Measurements from ENCODE around the gene PSMB7.
A peak's percentile ranks its signal among the peaks of the same experiment; 100 is the strongest.

The PSMB7 gene

DNA sequence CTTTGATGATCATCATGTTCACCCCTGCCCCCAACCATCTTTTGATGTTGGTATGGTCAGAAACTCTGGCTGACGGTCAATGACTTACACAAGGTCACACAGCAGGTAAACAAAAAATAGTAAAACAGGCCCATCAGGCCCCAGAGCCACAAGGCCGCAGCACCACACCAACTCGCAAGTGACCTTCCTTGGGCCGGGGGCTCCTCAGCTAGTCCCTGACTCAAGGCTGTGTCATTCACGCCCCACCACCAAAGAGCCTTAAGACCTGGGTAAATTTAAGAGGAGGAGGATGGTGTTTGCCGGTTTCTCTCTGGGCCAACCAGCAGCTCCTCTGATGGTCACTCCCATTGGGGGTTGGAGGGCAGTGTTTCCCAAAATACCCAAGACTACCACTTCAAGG lies 55.8 kb downstream of the PSMB7 start:
- H3K4me3 ChIP-seq (replicated peaks; ENCODE audit: low read depth, low read length): no peak overlapping the region
- DNase-seq (ENCODE audit: low read depth): no peak
- TF ChIP-seq CTCF (IDR thresholded peaks at IDR 0.05; ENCODE audit: low read length, missing control alignments): no peak

DNA sequence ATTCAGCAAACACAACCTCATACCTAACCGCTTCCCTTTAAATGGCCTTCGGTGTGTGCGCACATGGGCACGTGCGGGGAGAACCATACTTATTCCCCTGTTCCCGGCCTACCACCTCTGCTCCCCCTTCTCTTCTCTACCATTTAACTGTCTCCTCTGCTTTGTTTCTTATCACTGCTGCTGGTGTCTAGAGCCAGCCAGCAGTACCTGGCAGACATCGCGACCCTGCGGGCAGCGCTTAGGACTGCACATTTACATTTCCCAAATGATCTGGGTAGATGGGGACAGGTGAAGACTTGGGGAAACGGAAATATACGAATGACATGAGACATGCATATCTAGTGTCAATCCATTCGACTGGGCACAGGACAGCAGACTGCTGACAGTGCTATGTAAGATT lies 56.6 kb downstream of the PSMB7 start:
- TF ChIP-seq CTCF (IDR thresholded peaks at IDR 0.05; ENCODE audit: low read length, missing control alignments): no peak
- no peak overlapping the region for H3K4me3 ChIP-seq (replicated peaks; ENCODE audit: low read depth, low read length)
- DNase-seq (ENCODE audit: low read depth): no peak

DNA sequence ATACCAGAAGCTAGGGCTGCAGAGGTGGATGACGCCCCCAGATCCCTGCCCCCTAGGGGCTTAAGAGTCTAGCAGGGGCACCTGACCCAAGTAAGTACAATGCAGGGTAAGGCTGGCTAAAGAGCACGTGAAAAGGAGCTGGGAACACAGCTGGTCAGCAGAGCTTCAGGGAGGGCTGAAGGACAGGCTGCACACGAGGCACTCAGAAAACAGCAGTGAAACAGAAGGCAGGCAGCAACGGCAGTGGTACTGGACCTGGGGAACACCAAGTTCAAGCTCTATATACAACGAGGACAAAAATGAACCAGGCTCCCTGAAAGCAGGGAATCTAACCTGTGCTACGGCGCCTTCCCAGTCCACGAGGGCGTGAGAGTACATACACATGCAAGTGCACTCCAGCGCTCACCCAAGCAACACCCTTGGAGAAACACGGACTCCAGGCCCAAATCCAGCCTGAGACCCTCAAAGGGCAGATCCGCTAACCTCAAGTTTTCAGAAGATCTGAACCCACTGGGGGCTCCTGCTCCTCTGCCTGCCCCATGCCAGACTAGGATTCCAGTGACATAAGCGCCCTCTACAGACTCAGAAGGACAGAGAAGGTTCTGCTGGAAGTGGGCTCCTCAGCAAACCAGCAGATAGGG lies 57.4 kb downstream of the PSMB7 start:
- TF ChIP-seq CTCF (IDR thresholded peaks at IDR 0.05; ENCODE audit: low read length, missing control alignments): peak; percentile 13
- no peak for DNase-seq (ENCODE audit: low read depth)
- H3K4me3 ChIP-seq (replicated peaks; ENCODE audit: low read depth, low read length): no peak overlapping the region

- no peak for DNase-seq (ENCODE audit: low read depth)
- no peak overlapping the region for H3K4me3 ChIP-seq (replicated peaks; ENCODE audit: low read depth, low read length)
Measured at GRCh38 chr9:124356745-124357390, 58.4 kb downstream of the PSMB7 start.

GRCh38 chr9:124355941-124356744 lies 59.1 kb downstream of the PSMB7 start:
- TF ChIP-seq CTCF (IDR thresholded peaks at IDR 0.05; ENCODE audit: low read length, missing control alignments): no peak
- DNase-seq (ENCODE audit: low read depth): no peak
- H3K4me3 ChIP-seq (replicated peaks; ENCODE audit: low read depth, low read length): no peak overlapping the region

More at GRCh38 chr9:124356745-124357390, 58.4 kb downstream of the PSMB7 start:
- TF ChIP-seq CTCF (IDR thresholded peaks at IDR 0.05; ENCODE audit: low read length, missing control alignments): no peak

DNA sequence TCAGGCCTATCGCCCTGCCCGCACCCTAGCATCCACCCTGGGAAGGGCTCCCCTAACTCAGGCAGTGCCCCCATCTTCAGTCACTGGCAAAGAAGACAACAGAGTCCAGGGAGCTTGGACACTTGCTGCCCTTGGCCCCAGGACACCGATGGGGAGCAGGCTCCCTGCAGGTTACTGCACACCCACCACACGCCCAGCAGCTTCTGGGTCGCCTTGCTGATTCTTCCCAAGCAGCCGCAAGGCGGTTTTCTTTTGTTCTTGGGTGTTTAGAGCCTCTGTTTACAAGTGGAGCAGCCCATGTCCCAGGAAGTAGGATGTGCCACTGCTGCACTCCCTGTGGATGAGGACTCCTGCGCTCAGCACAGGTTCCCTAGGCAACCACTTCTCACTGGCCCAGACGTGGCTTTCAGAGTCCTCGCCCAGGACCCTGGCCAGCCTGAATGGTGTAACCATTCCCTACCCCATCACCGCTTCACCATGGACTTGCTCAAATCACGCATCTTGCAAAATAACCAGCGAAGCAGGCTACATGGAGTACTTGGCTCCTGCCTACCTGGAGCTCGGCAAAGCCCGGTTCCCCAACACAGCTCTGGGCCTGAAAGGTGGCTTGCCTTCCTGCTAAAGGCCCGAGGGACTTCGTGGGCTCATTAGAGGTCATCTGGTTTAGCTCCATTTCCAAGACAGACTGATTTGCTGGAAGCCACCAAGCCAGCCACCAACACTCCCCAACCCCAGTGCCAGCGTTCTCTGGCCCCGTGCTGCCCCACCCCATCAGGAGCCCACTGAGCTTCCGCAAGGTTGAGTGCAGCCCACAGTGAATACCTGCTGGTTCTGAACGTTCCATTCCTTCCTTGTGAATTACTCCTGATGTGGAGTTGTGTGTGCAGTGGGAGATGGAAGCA lies 60.0 kb downstream of the PSMB7 start:
- H3K4me3 ChIP-seq (replicated peaks; ENCODE audit: low read depth, low read length): no peak overlapping the region
- no peak for DNase-seq (ENCODE audit: low read depth)

More for the DNA sequence above, 60.0 kb downstream of the PSMB7 start:
- TF ChIP-seq CTCF (IDR thresholded peaks at IDR 0.05; ENCODE audit: low read length, missing control alignments): no peak
